ENCODE measurements around the gene FRAT2. TPM values are rescaled to one million over a fixed set of nuclear protein-coding genes. Genes with fewer than 3 reads are reported as not detected.
"Not testable (repeated sequence)": the region's sequence is repeated elsewhere in the genome, so short reads cannot be mapped to it uniquely, and the experiment has no call there.

Gene FRAT2
- polyA plus RNA-seq, 2 donors, result 7.2 to 9.6 TPM

- Histone ChIP-seq H3K9me3 (ENCODE audit: control insufficient read depth in 2 of 2, insufficient read depth in 1 of 2, low read depth in 1 of 2, low read length in 1 of 2) (no peaks in the 10 kb centered on the region), H3K4me3 (ENCODE audit: low read depth in 1 of 2, low read length in 2 of 2) (no peak overlapping the region), H3K27ac (ENCODE audit: low read depth in 2 of 2, low read length in 1 of 2) (no peak overlapping the region), H3K4me1 (ENCODE audit: control insufficient read depth in 2 of 2, insufficient read depth in 2 of 2, low read length in 1 of 2) (no peaks in the 10 kb centered on the region), H3K27me3 (ENCODE audit: control insufficient read depth in 1 of 2, insufficient read depth in 2 of 2, low read length in 2 of 2) (no peaks in the 10 kb centered on the region), H3K36me3 (ENCODE audit: control insufficient read depth in 2 of 2, insufficient read depth in 2 of 2, low read length in 1 of 2) (no peaks in the 10 kb centered on the region)
- WGBS, 2 donors, result 66 to 85% methylated on average over 8 of the region's 8 CpGs
These were observed 36.8 kb downstream of the FRAT2 start for GRCh38 chr10:97297556-97298222.

- Histone ChIP-seq H3K36me3 (ENCODE audit: control insufficient read depth in 2 of 2, insufficient read depth in 2 of 2, low read length in 1 of 2) (no peaks in the 10 kb centered on the region), H3K9me3 (ENCODE audit: control insufficient read depth in 2 of 2, insufficient read depth in 1 of 2, low read depth in 1 of 2, low read length in 1 of 2) (no peaks in the 10 kb centered on the region), H3K4me1 (ENCODE audit: control insufficient read depth in 2 of 2, insufficient read depth in 2 of 2, low read length in 1 of 2) (no peaks in the 10 kb centered on the region), H3K4me3 (ENCODE audit: low read depth in 1 of 2, low read length in 2 of 2) (no peak overlapping the region), H3K27ac (ENCODE audit: low read depth in 2 of 2, low read length in 1 of 2) (no peak overlapping the region), H3K27me3 (ENCODE audit: control insufficient read depth in 1 of 2, insufficient read depth in 2 of 2, low read length in 2 of 2) (no peaks in the 10 kb centered on the region)
- WGBS, 2 donors, result 55 to 61% methylated on average over 3 of the region's 3 CpGs
These were observed 41.7 kb downstream of the FRAT2 start for GRCh38 chr10:97292862-97293198.

- Histone ChIP-seq H3K9me3 (ENCODE audit: control insufficient read depth in 2 of 2, insufficient read depth in 1 of 2, low read depth in 1 of 2, low read length in 1 of 2) (no peaks in the 10 kb centered on the region), H3K36me3 (ENCODE audit: control insufficient read depth in 2 of 2, insufficient read depth in 2 of 2, low read length in 1 of 2) (peaks cover 0 to 3% of the 10 kb centered on the region in 2 donors), H3K4me3 (ENCODE audit: low read depth in 1 of 2, low read length in 2 of 2) (peak within 1 kb of the TSS; percentile 82 to 93), H3K27ac (ENCODE audit: low read depth in 2 of 2, low read length in 1 of 2) (peak within 1 kb of the TSS; percentile 96 to 99), H3K27me3 (ENCODE audit: control insufficient read depth in 1 of 2, insufficient read depth in 2 of 2, low read length in 2 of 2) (no peaks in the 10 kb centered on the region), H3K4me1 (ENCODE audit: control insufficient read depth in 2 of 2, insufficient read depth in 2 of 2, low read length in 1 of 2) (no peaks in the 10 kb centered on the region)
- 0% methylated on average over 55 of the region's 55 CpGs for WGBS, 2 donors
These were observed 42.2 kb downstream of the FRAT2 start, which contains the start of gene ARHGAP19 for GRCh38 chr10:97292097-97292861. TSS of gene ARHGAP19 (minus strand) at chr10:97292637. CDS start at chr10:97292627, 10 bp downstream.

GRCh38 chr10:97291357-97292096 lies 43.0 kb downstream of the FRAT2 start:
- WGBS, 2 donors, result 50 to 53% methylated on average over 25 of the region's 25 CpGs
- Histone ChIP-seq H3K9me3 (ENCODE audit: control insufficient read depth in 2 of 2, insufficient read depth in 1 of 2, low read depth in 1 of 2, low read length in 1 of 2) (no peaks in the 10 kb centered on the region), H3K4me3 (ENCODE audit: low read depth in 1 of 2, low read length in 2 of 2) (peak overlapping the region; percentile 82 to 93), H3K36me3 (ENCODE audit: control insufficient read depth in 2 of 2, insufficient read depth in 2 of 2, low read length in 1 of 2) (peaks cover 0 to 4% of the 10 kb centered on the region in 2 donors), H3K4me1 (ENCODE audit: control insufficient read depth in 2 of 2, insufficient read depth in 2 of 2, low read length in 1 of 2) (no peaks in the 10 kb centered on the region), H3K27me3 (ENCODE audit: control insufficient read depth in 1 of 2, insufficient read depth in 2 of 2, low read length in 2 of 2) (no peaks in the 10 kb centered on the region), H3K27ac (ENCODE audit: low read depth in 2 of 2, low read length in 1 of 2) (peak overlapping the region; percentile 96 to 99)

- H3K36me3 ChIP-seq (ENCODE audit: control insufficient read depth in 2 of 2, insufficient read depth in 2 of 2, low read length in 1 of 2); H3K4me3 ChIP-seq (ENCODE audit: low read depth in 1 of 2, low read length in 2 of 2); H3K4me1 ChIP-seq (ENCODE audit: control insufficient read depth in 2 of 2, insufficient read depth in 2 of 2, low read length in 1 of 2); H3K27ac ChIP-seq (ENCODE audit: low read depth in 2 of 2, low read length in 1 of 2); H3K9me3 ChIP-seq (ENCODE audit: control insufficient read depth in 2 of 2, insufficient read depth in 1 of 2, low read depth in 1 of 2, low read length in 1 of 2); H3K27me3 ChIP-seq (ENCODE audit: control insufficient read depth in 1 of 2, insufficient read depth in 2 of 2, low read length in 2 of 2): not testable (repeated sequence)
- 92 to 93% methylated on average over 17 of the region's 17 CpGs for WGBS, 2 donors
These were observed 43.8 kb downstream of the FRAT2 start for GRCh38 chr10:97290576-97291356.

GRCh38 chr10:97290076-97290475 lies 44.5 kb downstream of the FRAT2 start:
- not testable (repeated sequence) for H3K9me3 ChIP-seq (ENCODE audit: control insufficient read depth in 2 of 2, insufficient read depth in 1 of 2, low read depth in 1 of 2, low read length in 1 of 2); H3K36me3 ChIP-seq (ENCODE audit: control insufficient read depth in 2 of 2, insufficient read depth in 2 of 2, low read length in 1 of 2); H3K4me1 ChIP-seq (ENCODE audit: control insufficient read depth in 2 of 2, insufficient read depth in 2 of 2, low read length in 1 of 2); H3K4me3 ChIP-seq (ENCODE audit: low read depth in 1 of 2, low read length in 2 of 2); H3K27ac ChIP-seq (ENCODE audit: low read depth in 2 of 2, low read length in 1 of 2); H3K27me3 ChIP-seq (ENCODE audit: control insufficient read depth in 1 of 2, insufficient read depth in 2 of 2, low read length in 2 of 2)
- 94 to 95% methylated on average over 13 of the region's 13 CpGs for WGBS, 2 donors

Other genes starting within 250 kb of the FRAT2 start
- under 1 TPM; 0.02 TPM for gene SLIT1, start 148.8 kb downstream of the FRAT2 start, polyA plus RNA-seq
- gene ARHGAP19, start 42.1 kb downstream of the FRAT2 start, polyA plus RNA-seq, result 1 to 10 TPM; 1.5 to 3.4 TPM
- gene FRAT1, start 15.5 kb downstream of the FRAT2 start, polyA plus RNA-seq, result 1 to 10 TPM; 1.2 to 1.8 TPM
- 10 to 100 TPM; 11.8 to 13.7 TPM for gene RRP12, start 66.6 kb upstream of the FRAT2 start, polyA plus RNA-seq
- 100 to 1,000 TPM in 1 of 2 donors, 10 to 100 TPM in 1; 72.5 to 354 TPM for gene PGAM1, start 91.5 kb upstream of the FRAT2 start, polyA plus RNA-seq
- gene EXOSC1, start 111.3 kb upstream of the FRAT2 start, polyA plus RNA-seq, result 10 to 100 TPM; 28.8 to 32.4 TPM
- gene ZDHHC16, start 111.4 kb upstream of the FRAT2 start, polyA plus RNA-seq, result 10 to 100 TPM; 18.1 to 20.5 TPM
- 10 to 100 TPM; 37.8 to 45.1 TPM for gene MMS19, start 163.7 kb upstream of the FRAT2 start, polyA plus RNA-seq
- gene UBTD1, start 164.2 kb upstream of the FRAT2 start, polyA plus RNA-seq, result 1 to 10 TPM; 5.8 to 6.7 TPM
- gene ANKRD2, start 238.1 kb upstream of the FRAT2 start, polyA plus RNA-seq, result under 1 TPM; 0.43 to 0.46 TPM
- gene HOGA1, start 249.7 kb upstream of the FRAT2 start, polyA plus RNA-seq, result 1 to 10 TPM in 1 of 2 donors, under 1 TPM in 1; 0.78 to 1.4 TPM